Spleen (tissue), 11 donors: ENCODE results near the gene MYO15A. TPM values are rescaled to one million over a fixed set of nuclear protein-coding genes. Genes with fewer than 3 reads are reported as not detected.
A peak's percentile ranks its signal among the peaks of the same experiment; 100 is the strongest.

ENCODE experiments used
- DNase-seq: peaks from one replicate; pipeline ENCODE4 v3.0.0-alpha.2; 2020
- H3K27ac ChIP-seq, 8 donors: fragments of 200-600 bp; sonication (generic) in 7 of 8; 1 replicate in 4 of 8; 2 replicates in 4 of 8; pipeline versions ENCODE4 v1.5.0 to v1.8.0; 2016 to 2021; ENCODE audit warnings: inconsistent platforms in 4 of 8, mild to moderate bottlenecking in 4 of 8, moderate library complexity in 1 of 8
- H3K27me3 ChIP-seq, 7 donors: fragments of 200-600 bp; sonication (generic) in 6 of 7; replicated peaks in 1 of 7; 1 replicate in 4 of 7; 2 replicates in 3 of 7; pipeline versions ENCODE4 v1.5.0 to v1.8.0; 2016 to 2021; ENCODE audit warnings: inconsistent platforms in 3 of 7, mild to moderate bottlenecking in 1 of 7
- H3K36me3 ChIP-seq, 6 donors: fragments of 200-600 bp; sonication (generic) in 5 of 6; 1 replicate in 4 of 6; 2 replicates in 2 of 6; pipeline versions ENCODE4 v1.5.0 to v1.8.0; 2016 to 2021; ENCODE audit warnings: inconsistent platforms in 2 of 6
- H3K4me1 ChIP-seq, 6 donors: fragments of 200-600 bp; sonication (generic) in 5 of 6; 1 replicate in 3 of 6; 2 replicates in 3 of 6; pipeline versions ENCODE4 v1.5.0 to v1.8.0; 2016 to 2021; ENCODE audit warnings: inconsistent platforms in 3 of 6
- H3K4me3 ChIP-seq, 8 donors: fragments of 200-600 bp; sonication (generic) in 7 of 8; 1 replicate in 4 of 8; 2 replicates in 4 of 8; pipeline versions ENCODE4 v1.5.0 to v1.8.0; 2016 to 2021; ENCODE audit warnings: inconsistent platforms in 4 of 8, mild to moderate bottlenecking in 4 of 8, moderate library complexity in 2 of 8
- H3K9me3 ChIP-seq, 8 donors: fragments of 200-600 bp; sonication (generic) in 7 of 8; 1 replicate in 4 of 8; 2 replicates in 4 of 8; pipeline versions ENCODE4 v1.5.0 to v1.8.0; 2016 to 2021; ENCODE audit warnings: inconsistent platforms in 4 of 8
- CTCF ChIP-seq, 11 experiments: fragments of 200-600 bp in 7 of 11; fragments of 450-650 bp in 4 of 11; sonication (generic) in 4 of 11; IDR thresholded peaks in 8 of 11; conservative IDR thresholded peaks in 3 of 11; 1 replicate in 7 of 11; 2 replicates in 4 of 11; pipeline versions ENCODE4 v1.4.0 to v1.8.0; 2016 to 2021; ENCODE audit warnings: antibody characterized with exemption in 11 of 11, inconsistent platforms in 4 of 11, mild to moderate bottlenecking in 1 of 11
- POLR2A ChIP-seq, 3 donors: fragments of 450-650 bp; IDR thresholded peaks; one replicate each; pipeline ENCODE4 v1.5.1; 2017; ENCODE audit warnings: antibody characterized with exemption in 3 of 3, mild to moderate bottlenecking in 1 of 3
- POLR2AphosphoS5 ChIP-seq, 3 donors: sonication (generic); formaldehyde crosslinking; IDR thresholded peaks; one replicate each; pipeline ENCODE4 v1.5.1; 2017; ENCODE audit warnings: antibody characterized with exemption in 3 of 3
- WGBS, 5 donors: extraction: QIAGEN DNeasy Blood & Tissue Kit in 3 of 5; methylation state at CpG; one replicate each; pipeline versions ENCODE4 v1.1.5 to v1.1.7; 2013 to 2018; 5-methylcytosine and 5-hydroxymethylcytosine counted together
- intact Hi-C: fragments of 100-400 bp; cut with DNase I; formaldehyde crosslinking; loops from one replicate; pipeline ENCODE4 v1.15.0; 2023; ENCODE audit warnings: low total_unique reads
- polyA plus RNA-seq, 3 donors: library from polyadenylated mRNA; stranded (reverse); fragments of 200-250 nt; gene quantifications; one replicate each; pipeline ENCODE4 v1.2.1, GENCODE V29; 2013
- total RNA-seq, 7 donors: library from RNA; depleted of rRNA in 3 of 7; stranded (reverse); fragments of >200 nt in 3 of 7; fragmentation: NEBNext Ultra II Directional in 4 of 7; extraction: Animal tissue kit (Norgen Biotek cat#: 25700) in 4 of 7; gene quantifications; one replicate each; pipeline versions ENCODE4 v1.1.0 to v1.2.1, GENCODE V29; 2016 to 2021
- donor health status: healthy with polysubstance abuse.
- donor health status: DM: no; HTN: no; CAD: no; lungs with moderate emphysema.
- donor health status: DM: no; HTN: no; CAD: no.
- donor health status: Bipolar disorder and iron deficiency.
- donor health status: healthy.
- donor health status: DM: no; HTN: no; CAD: no.
- donor health status: DM: yes; HTN: yes; CAD: no.

Gene MYO15A
- total and polyA plus RNA-seq, 10 donors, result 0.26 to 1.9 (median 0.84) TPM

- TF ChIP-seq POLR2A (IDR thresholded peaks at IDR 0.05), result no peak
- intact Hi-C loops, result no loop called here
- peak overlapping the region in 3 of 8 donors; percentile 80 to 88 (median 84) for H3K27ac ChIP-seq
- peaks cover 9 to 58% (median 35%) of the 10 kb centered on the region in 6 donors for H3K4me1 ChIP-seq
- WGBS, 5 donors, result 86 to 93% (median 89%) methylated on average over 4 to 10 of the region's 10 CpGs
- DNase-seq, result no peak
- no peaks in the 10 kb centered on the region for H3K36me3 ChIP-seq
- H3K9me3 ChIP-seq, result no peaks in the 10 kb centered on the region
- no peaks in the 10 kb centered on the region for H3K27me3 ChIP-seq
- no peak overlapping the region for H3K4me3 ChIP-seq
Measured at GRCh38 chr17:18156976-18157280, 48.4 kb downstream of the MYO15A start.

- peaks cover 9 to 53% (median 34%) of the 10 kb centered on the region in 6 donors for H3K4me1 ChIP-seq
- 60 to 78% (median 70%) methylated on average over 17 to 22 of the region's 22 CpGs for WGBS, 5 donors
- H3K9me3 ChIP-seq, result no peaks in the 10 kb centered on the region
- H3K4me3 ChIP-seq, result peak overlapping the region in 1 of 8 donors; percentile 77
- H3K27me3 ChIP-seq, result no peaks in the 10 kb centered on the region
- intact Hi-C loops, result no loop called here
- H3K27ac ChIP-seq, result peak overlapping the region in 6 of 8 donors; percentile 65 to 88 (median 81)
- H3K36me3 ChIP-seq, result no peaks in the 10 kb centered on the region
- no peak for DNase-seq
- TF ChIP-seq CTCF (IDR thresholded peaks at IDR 0.05 in 8 of 11, conservative IDR thresholded peaks at IDR 0.05 in 3 of 11), result no peak
- no peak for TF ChIP-seq POLR2AphosphoS5 (IDR thresholded peaks at IDR 0.05)
- TF ChIP-seq POLR2A (IDR thresholded peaks at IDR 0.05), result no peak
Measured at GRCh38 chr17:18157354-18157985, 48.9 kb downstream of the MYO15A start.

GRCh38 chr17:18158022-18158600, 49.6 kb downstream of the MYO15A start:
- H3K27ac ChIP-seq, result peak overlapping the region; percentile 60 to 88 (median 79)
- DNase-seq, result peak; percentile 98
- intact Hi-C loops, result no loop called here
- peak; percentile 74 to 87 (median 85) for TF ChIP-seq POLR2AphosphoS5 (IDR thresholded peaks at IDR 0.05)
- no peak for TF ChIP-seq CTCF (IDR thresholded peaks at IDR 0.05 in 8 of 11, conservative IDR thresholded peaks at IDR 0.05 in 3 of 11)
- H3K9me3 ChIP-seq, result no peaks in the 10 kb centered on the region
- no peaks in the 10 kb centered on the region for H3K27me3 ChIP-seq
- H3K4me3 ChIP-seq, result peak overlapping the region; percentile 37 to 77 (median 46)
- peaks cover 8 to 47% (median 29%) of the 10 kb centered on the region in 6 donors for H3K4me1 ChIP-seq
- no peaks in the 10 kb centered on the region for H3K36me3 ChIP-seq
- 5 to 8% (median 7%) methylated on average over 24 to 26 of the region's 26 CpGs for WGBS, 5 donors

GRCh38 chr17:18159551-18160120, 51.1 kb downstream of the MYO15A start:
- intact Hi-C loops, result no loop called here
- no peak overlapping the region for H3K4me3 ChIP-seq
- WGBS, 5 donors, result 81 to 94% (median 88%) methylated on average over 2 to 3 of the region's 3 CpGs

More at GRCh38 chr17:18159551-18160120, 51.1 kb downstream of the MYO15A start:
- H3K27ac ChIP-seq, result no peak overlapping the region
- TF ChIP-seq POLR2A (IDR thresholded peaks at IDR 0.05), result no peak
- no peak for TF ChIP-seq POLR2AphosphoS5 (IDR thresholded peaks at IDR 0.05)
- TF ChIP-seq CTCF (IDR thresholded peaks at IDR 0.05 in 8 of 11, conservative IDR thresholded peaks at IDR 0.05 in 3 of 11), result no peak
- H3K4me1 ChIP-seq, result peaks cover 5 to 35% (median 19%) of the 10 kb centered on the region in 6 donors
- no peaks in the 10 kb centered on the region for H3K36me3 ChIP-seq
- no peaks in the 10 kb centered on the region for H3K9me3 ChIP-seq
- H3K27me3 ChIP-seq, result no peaks in the 10 kb centered on the region
- DNase-seq, result no peak
